B cell (primary cell): ENCODE measurements around the gene ZCCHC7. TPM values are rescaled to one million over a fixed set of nuclear protein-coding genes. Genes with fewer than 3 reads are reported as not detected.
"Not testable (repeated sequence)": the region's sequence is repeated elsewhere in the genome, so short reads cannot be mapped to it uniquely, and the experiment has no call there.

ENCODE experiments used
- ATAC-seq: fragments of 200-7000 bp; cut with Tn5 transposase; one replicate; pipeline ENCODE4 v1.10.0; 2021; ENCODE audit warnings: low read depth, mild to moderate bottlenecking, moderate number of reproducible peaks, moderate library complexity
- CTCF ChIA-PET: fragments of 350-600 bp; sonication (Branson Sonifier 250); formaldehyde crosslinking; loops from one replicate; lab custom pipeline; 2021; ENCODE audit warnings: antibody characterized with exemption, inconsistent platforms; lab: Charles Lee
- POLR2A ChIA-PET: fragments of 350-600 bp; sonication (Branson Sonifier 250); formaldehyde crosslinking; loops from one replicate; lab custom pipeline; 2021; ENCODE audit warnings: antibody characterized with exemption; lab: Charles Lee
- DNase-seq: peaks from one replicate; pipeline ENCODE4 v3.0.0; 2013
- H2AFZ ChIP-seq: 2 replicates; pipeline ENCODE4 v1.6.1; 2012; ENCODE audit warnings: mild to moderate bottlenecking, low read depth, low read length; ENCODE audit not compliant: insufficient read depth, poor library complexity, severe bottlenecking
- H3K27ac ChIP-seq, 2 donors: 1 replicate in 1 of 2; 2 replicates in 1 of 2; pipeline ENCODE4 v1.5.1; 2012 to 2013; ENCODE audit warnings: low read length in 2 of 2, mild to moderate bottlenecking in 2 of 2, moderate library complexity in 1 of 2
- H3K27me3 ChIP-seq, 4 experiments: fragments of 200-600 bp in 1 of 4; sonication (generic) in 1 of 4; replicated peaks in 1 of 4; 1 replicate in 2 of 4; 2 replicates in 2 of 4; pipeline versions ENCODE4 v1.6.1 to v1.7.0; 2013 to 2016; ENCODE audit warnings: low read length in 3 of 4, mild to moderate bottlenecking in 2 of 4, mixed read lengths in 1 of 4, moderate library complexity in 1 of 4; ENCODE audit not compliant: insufficient read depth in 4 of 4, control insufficient read depth in 3 of 4; ENCODE audit errors: control extremely low read depth in 1 of 4
- H3K36me3 ChIP-seq, 2 experiments: replicated peaks in 1 of 2; 1 replicate in 1 of 2; 2 replicates in 1 of 2; pipeline versions ENCODE4 v1.6.1 to v1.7.1; 2013; ENCODE audit warnings: low read length in 1 of 2; ENCODE audit not compliant: insufficient read depth in 2 of 2, control insufficient read depth in 1 of 2; ENCODE audit errors: control extremely low read depth in 1 of 2, extremely low read depth in 1 of 2
- H3K4me1 ChIP-seq, 2 donors: fragments of 200-600 bp in 1 of 2; sonication (generic) in 1 of 2; 1 replicate in 1 of 2; 2 replicates in 1 of 2; pipeline versions ENCODE4 v1.5.1 to v1.6.1; 2013 to 2017; ENCODE audit warnings: low read length in 2 of 2; ENCODE audit not compliant: control insufficient read depth in 2 of 2, insufficient read depth in 2 of 2
- H3K4me2 ChIP-seq: replicated peaks from 2 replicates; pipeline ENCODE3; 2012; ENCODE audit warnings: mild to moderate bottlenecking, low read depth, low read length; ENCODE audit not compliant: poor library complexity, severe bottlenecking
- H3K4me3 ChIP-seq, 5 experiments: fragments of 200-600 bp in 1 of 5; sonication (generic) in 1 of 5; 1 replicate in 3 of 5; 2 replicates in 2 of 5; pipeline versions ENCODE4 v1.5.1 to v1.7.0; 2011 to 2016; ENCODE audit warnings: low read length in 4 of 5, mild to moderate bottlenecking in 4 of 5, low read depth in 2 of 5, control low read depth in 1 of 5, moderate library complexity in 1 of 5; ENCODE audit not compliant: insufficient read depth in 1 of 5; ENCODE audit errors: control extremely low read depth in 1 of 5, extremely low read depth in 1 of 5
- H3K79me2 ChIP-seq: fragments of 200-600 bp; sonication (generic); one replicate; pipeline ENCODE4 v1.6.0; 2016; ENCODE audit warnings: low read length; ENCODE audit not compliant: control insufficient read depth, insufficient read depth
- H3K9ac ChIP-seq: fragments of 200-600 bp; sonication (generic); 2 replicates; pipeline ENCODE4 v1.6.1; 2017; ENCODE audit warnings: mild to moderate bottlenecking, low read length, moderate library complexity
- H3K9me3 ChIP-seq, 3 donors: one replicate each; pipeline versions ENCODE4 v1.6.1 to v1.7.1; 2013; ENCODE audit warnings: low read length in 2 of 3; ENCODE audit not compliant: control insufficient read depth in 2 of 3, insufficient read depth in 1 of 3; ENCODE audit errors: control extremely low read depth in 1 of 3
- H4K20me1 ChIP-seq: 2 replicates; pipeline ENCODE4 v1.6.0; 2012; ENCODE audit warnings: mild to moderate bottlenecking, low read length; ENCODE audit not compliant: insufficient read depth, control insufficient read depth, poor library complexity, severe bottlenecking
- H3K27ac Mint-ChIP-seq: one replicate; pipeline ENCODE4 v1.8.0; 2021; ENCODE audit warnings: mixed read lengths
- H3K27me3 Mint-ChIP-seq: one replicate; pipeline ENCODE4 v1.8.0; 2021; ENCODE audit warnings: mixed read lengths
- H3K4me1 Mint-ChIP-seq: one replicate; pipeline ENCODE4 v1.8.0; 2021; ENCODE audit warnings: mixed read lengths
- H3K4me3 Mint-ChIP-seq: one replicate; pipeline ENCODE4 v1.8.0; 2021; ENCODE audit warnings: mixed read lengths
- H3K9me3 Mint-ChIP-seq: one replicate; pipeline ENCODE4 v1.8.0; 2022; ENCODE audit warnings: mixed read lengths; ENCODE audit not compliant: insufficient read depth
- CTCF ChIP-seq: fragments of 200-600 bp; IDR thresholded peaks from one replicate; pipeline ENCODE4 v1.8.0; 2022; ENCODE audit warnings: antibody characterized with exemption, mild to moderate bottlenecking
- EZH2 ChIP-seq: IDR thresholded peaks from 2 replicates; pipeline ENCODE4 v1.6.1; 2012; ENCODE audit warnings: borderline replicate concordance, low read depth, mild to moderate bottlenecking, moderate library complexity, low read length; ENCODE audit not compliant: insufficient read depth, poor library complexity, severe bottlenecking
- WGBS: methylation state at CpG from one replicate; pipeline ENCODE4 v1.1.5; 2013; ENCODE audit warnings: missing lambda C conversion rate; ENCODE audit not compliant: insufficient coverage; 5-methylcytosine and 5-hydroxymethylcytosine counted together
- intact Hi-C: fragments of 100-400 bp; cut with micrococcal nuclease; formaldehyde crosslinking; loops from one replicate; pipeline ENCODE4 v1.10.0; 2022
- polyA plus RNA-seq: library from polyadenylated mRNA; depleted of rRNA; stranded (reverse); fragments of >200 nt; gene quantifications from 2 replicates; pipeline ENCODE4 v1.2.3, GENCODE V29; 2012
- total RNA-seq, 2 donors: library from RNA; stranded (reverse); fragments of 120-200 nt in 1 of 2; gene quantifications; 1 replicate in 1 of 2; 2 replicates in 1 of 2; pipeline versions ENCODE4 v1.2.3 to v1.2.4, GENCODE V29; 2013 to 2022

The ZCCHC7 gene
- total and polyA plus RNA-seq, 2 donors (not counting 1 experiment from before 2014, with no cell fraction given), result 56.3 to 83.5 TPM

- no peak for TF ChIP-seq CTCF
- no peak for TF ChIP-seq EZH2
- H3K4me3 Mint-ChIP-seq, result no peak overlapping the region
- Histone ChIP-seq H2AFZ (no peak overlapping the region), H3K9me3 (peaks cover 0 to 7% (median 0%) of the 10 kb centered on the region in 3 donors), H3K27ac (no peak overlapping the region), H3K9ac (no peak overlapping the region), H3K79me2 (no peaks in the 10 kb centered on the region), H3K27me3 (no peaks in the 10 kb centered on the region), H3K4me2 (no peak overlapping the region), H3K36me3 (no peaks in the 10 kb centered on the region), H3K4me3 (no peak overlapping the region), H3K4me1 (peaks cover 27% of the 10 kb centered on the region in 2 donors), H4K20me1 (no peaks in the 10 kb centered on the region)
- peaks cover 50% of the 10 kb centered on the region for H3K4me1 Mint-ChIP-seq
- H3K27ac Mint-ChIP-seq, result no peak overlapping the region
- no peak for ATAC-seq
- ChIA-PET CTCF (interaction anchor here (1.5 to 12.2 kb wide), 5 partner anchors 12 to 26 kb away, joined by 3 to 139 read pairs (median 4); partner anchors contain the start of gene GRHPR), POLR2A (interaction anchor here (1.3 kb wide), 1 partner anchor 12 kb away, joined by 4 read pairs; no protein-coding TSS in a partner anchor)
- intact Hi-C loops, result no loop called here
- DNase-seq, result no peak
- WGBS, result 84% methylated on average over 4 of the region's 8 CpGs
- no peaks in the 10 kb centered on the region for H3K9me3 Mint-ChIP-seq
- no peaks in the 10 kb centered on the region for H3K27me3 Mint-ChIP-seq
Observed at GRCh38 chr9:37395663-37396062, 275.3 kb downstream of the ZCCHC7 start.

- H3K27me3 ChIP-seq, H2AFZ ChIP-seq, ATAC-seq, H3K36me3 ChIP-seq, H3K9me3 Mint-ChIP-seq, H3K4me2 ChIP-seq, H3K79me2 ChIP-seq, H4K20me1 ChIP-seq, H3K27ac Mint-ChIP-seq, intact Hi-C loops, H3K9me3 ChIP-seq, H3K9ac ChIP-seq, DNase-seq, H3K27me3 Mint-ChIP-seq, H3K27ac ChIP-seq, H3K4me3 Mint-ChIP-seq, H3K4me3 ChIP-seq: not testable (repeated sequence)
- no CpG with 5 or more reads among the region's 3 CpGs for WGBS
- POLR2A ChIA-PET, result interaction anchor here (0.6 to 1.1 kb wide), 2 partner anchors 11 to 371 kb away, joined by 3 read pairs; no protein-coding TSS in a partner anchor
- CTCF ChIA-PET, result interaction anchor here (0.9 to 2.4 kb wide), 5 partner anchors 10 to 525 kb away, joined by 3 to 12 read pairs (median 7); no protein-coding TSS in a partner anchor
- H3K4me1 ChIP-seq, result peaks cover 28 to 30% of the 10 kb centered on the region in 2 donors
- H3K4me1 Mint-ChIP-seq, result peaks cover 51% of the 10 kb centered on the region
Observed at GRCh38 chr9:37397948-37398347, 277.6 kb downstream of the ZCCHC7 start.
